GM18508 (cell line): ENCODE measurements around the gene POLR1H.
A peak's percentile ranks its signal among the peaks of the same experiment; 100 is the strongest.

ENCODE experiments used
- ATAC-seq: cut with Tn5 transposase; IDR thresholded peaks from one replicate; pipeline ENCODE4 v1.9.1; 2021; ENCODE audit warnings: moderate number of reproducible peaks; ENCODE audit not compliant: insufficient read depth, unreplicated experiment

The POLR1H gene

GRCh38 chr6:30092852-30093543 is 31.9 kb downstream of the POLR1H start:
- no peak for ATAC-seq

DNA sequence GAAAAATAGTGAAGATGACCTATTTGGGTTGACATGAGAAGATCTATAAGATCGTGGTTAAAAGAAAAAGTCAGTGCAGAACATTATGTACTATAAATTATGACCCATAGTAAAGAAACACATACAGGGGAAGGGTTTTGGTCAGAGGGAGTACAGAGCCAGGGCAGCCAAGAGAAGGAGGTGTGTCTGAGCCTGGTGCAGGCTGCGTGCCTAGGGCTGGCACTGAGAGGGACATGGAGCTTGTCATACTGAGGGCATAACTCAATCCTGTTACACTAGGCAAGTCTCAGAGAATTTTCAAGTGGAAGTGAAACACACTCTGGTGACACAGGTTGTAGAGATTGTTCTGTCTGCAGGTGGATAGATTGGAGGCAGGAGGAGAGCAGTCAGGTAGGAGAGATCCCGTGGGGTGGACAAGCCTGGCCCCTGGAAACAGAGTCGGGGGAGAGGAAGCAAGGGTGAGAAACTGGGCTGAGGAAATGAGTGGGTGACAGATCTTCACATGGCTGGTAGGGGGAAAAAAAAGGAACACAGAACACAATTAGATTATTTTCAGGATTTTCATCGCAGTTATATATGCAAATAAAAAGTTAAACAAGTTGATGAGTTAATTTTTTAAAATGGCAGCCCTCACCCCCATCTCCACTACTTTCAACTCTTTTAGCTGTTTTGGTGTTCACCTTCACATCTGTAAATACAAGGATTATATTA is 33.0 kb downstream of the POLR1H start:
- no peak for ATAC-seq

DNA sequence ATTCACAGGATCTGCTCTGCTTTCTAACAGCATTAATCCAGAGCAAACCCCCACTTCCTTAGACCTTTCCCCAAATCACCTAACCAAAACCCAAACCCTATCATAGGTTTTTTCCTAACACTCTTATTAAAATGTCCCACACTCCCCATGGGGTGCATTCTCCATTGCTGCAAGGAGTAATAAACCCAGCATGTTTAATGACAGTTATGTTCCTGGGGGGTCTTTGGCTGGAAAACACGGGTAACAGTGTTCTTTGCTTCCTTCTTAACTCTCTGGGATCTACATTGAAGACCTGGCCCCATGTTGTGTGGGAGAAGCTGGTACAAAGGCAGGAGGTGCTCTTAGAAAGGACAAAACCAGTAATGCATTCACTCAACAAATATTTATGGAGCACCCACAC is 35.8 kb downstream of the POLR1H start:
- ATAC-seq: no peak

GRCh38 chr6:30097902-30098768 is 37.1 kb downstream of the POLR1H start:
- ATAC-seq: no peak

GRCh38 chr6:30100154-30100553 is 39.1 kb downstream of the POLR1H start:
- ATAC-seq: no peak

DNA sequence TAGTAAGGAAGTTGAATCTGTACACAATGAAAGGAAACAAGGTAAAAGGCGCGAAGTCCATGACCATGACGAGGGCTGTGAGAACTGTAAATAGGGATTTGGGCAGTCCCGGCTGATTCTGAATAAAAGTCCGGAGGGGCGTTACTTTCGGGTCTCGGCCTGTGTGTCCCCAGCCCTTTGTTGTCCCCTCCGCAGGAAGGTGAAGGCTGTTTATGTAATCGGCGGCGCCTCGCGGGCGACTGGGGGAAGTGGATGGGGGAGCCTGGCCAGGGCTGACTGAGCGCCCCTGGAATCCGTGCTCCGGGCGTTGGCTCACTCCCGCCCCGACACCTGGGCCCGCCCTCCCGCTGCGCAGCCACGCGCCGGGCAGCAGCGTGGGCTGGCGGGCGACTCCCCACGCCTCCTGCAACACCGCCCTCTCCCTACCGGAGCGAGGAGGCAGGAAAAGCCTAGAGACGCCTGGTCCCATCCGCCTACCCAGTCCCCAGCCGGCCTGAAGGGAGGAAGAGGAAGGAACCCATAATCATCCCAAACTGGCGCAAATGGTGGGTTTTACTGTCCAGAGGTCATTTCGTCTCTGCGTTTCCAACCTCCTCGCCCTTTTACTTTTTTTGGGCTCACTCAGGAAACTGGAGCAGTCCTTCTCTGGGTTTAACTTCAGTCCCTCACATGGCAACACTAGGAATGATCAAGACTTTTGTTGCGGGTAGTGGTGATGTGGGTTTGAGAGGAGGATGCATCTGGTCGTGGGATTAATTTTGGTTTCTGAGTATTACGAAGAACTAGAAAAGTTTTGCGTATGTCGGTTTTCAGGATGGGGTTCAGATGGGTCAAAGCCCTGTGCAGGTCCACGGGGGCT is 39.7 kb downstream of the POLR1H start:
- no peak for ATAC-seq

DNA sequence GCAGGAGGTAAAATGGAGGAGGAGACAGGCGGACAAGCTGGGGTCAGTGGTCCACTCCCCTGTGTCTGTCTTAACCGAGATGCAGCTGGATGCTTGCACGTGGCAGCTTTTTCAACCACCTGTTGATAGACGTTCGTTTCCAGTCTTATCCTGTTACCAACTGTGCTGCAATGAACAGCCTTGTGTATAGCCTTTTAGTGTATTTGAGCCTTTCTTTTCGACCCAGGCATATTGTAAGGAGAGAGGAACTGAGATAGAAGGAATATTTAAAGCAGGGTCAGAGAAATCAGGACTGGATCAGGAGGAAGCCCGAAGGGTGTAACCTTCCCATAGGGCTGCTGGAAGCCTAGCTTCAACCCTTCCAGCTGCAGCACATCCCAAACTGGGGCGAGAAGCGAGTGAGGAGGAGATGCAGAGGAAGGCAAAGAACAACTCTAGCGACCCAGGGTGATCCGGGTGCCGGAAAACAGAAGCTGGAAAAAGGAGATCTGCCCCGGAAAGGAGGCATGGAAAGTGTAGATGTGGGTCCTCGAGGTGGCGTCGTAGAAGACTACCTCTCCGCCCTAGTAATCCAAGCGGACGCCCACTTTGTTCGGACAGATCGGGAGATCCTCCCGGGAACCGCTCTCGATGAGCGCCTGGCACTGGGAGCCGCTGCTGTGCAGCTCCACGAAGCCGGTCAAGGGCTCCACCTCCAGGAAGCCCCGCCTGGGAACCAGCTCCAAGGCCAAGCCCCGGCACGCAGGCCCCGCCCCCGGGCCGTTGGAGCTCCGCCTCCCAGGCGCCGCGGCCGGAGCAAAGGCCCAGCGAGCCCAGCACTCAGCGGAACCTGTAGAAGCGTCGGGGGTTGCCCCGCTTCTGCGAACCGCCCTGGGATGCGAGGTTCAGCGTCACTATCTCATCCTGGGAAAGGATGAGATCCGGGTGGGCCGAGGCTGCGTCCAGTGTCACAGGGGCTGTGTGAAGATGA is 40.7 kb downstream of the POLR1H start:
- no peak for ATAC-seq

- no peak for ATAC-seq
Observed at GRCh38 chr6:30102414-30102969, 41.4 kb downstream of the POLR1H start.

- ATAC-seq: peak; percentile 71
Observed at GRCh38 chr6:30102970-30103871, 42.2 kb downstream of the POLR1H start.

- no peak for ATAC-seq
Observed at GRCh38 chr6:30103872-30104179, 42.8 kb downstream of the POLR1H start.

- no peak for ATAC-seq
Observed at GRCh38 chr6:30104661-30105060, 43.6 kb downstream of the POLR1H start.

- ATAC-seq: no peak
Observed at GRCh38 chr6:30111266-30111856, 50.3 kb downstream of the POLR1H start.

DNA sequence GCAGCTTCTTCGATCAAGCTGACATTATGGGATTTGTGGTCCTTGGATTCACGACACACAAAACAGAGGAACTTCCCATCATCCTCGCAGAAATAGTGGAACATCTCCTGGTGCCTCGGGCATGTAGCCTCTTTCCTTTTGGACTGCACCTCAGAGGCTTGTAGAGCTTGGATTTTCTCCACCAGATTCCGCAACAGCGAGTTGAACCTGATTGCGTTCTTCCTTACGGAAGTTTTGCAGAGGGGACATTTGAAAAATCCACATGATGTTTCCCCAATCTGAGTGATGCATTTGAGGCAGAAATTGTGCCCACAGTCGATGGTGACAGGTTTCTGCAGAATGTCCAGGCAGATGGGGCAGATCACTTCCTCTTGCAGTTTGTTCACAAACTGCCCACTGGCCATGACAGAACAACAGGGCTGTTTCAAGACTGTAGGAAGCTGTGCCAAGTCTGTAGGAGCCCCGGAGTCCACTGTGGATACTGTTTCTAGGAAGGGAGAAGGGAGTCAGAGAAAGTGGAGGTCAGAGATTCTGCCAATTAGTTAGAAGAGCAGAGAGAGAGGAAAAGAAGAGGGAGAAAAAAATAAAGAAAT is 51.4 kb downstream of the POLR1H start:
- ATAC-seq: no peak

- no peak for ATAC-seq
Observed at GRCh38 chr6:30113003-30113759, 52.1 kb downstream of the POLR1H start, which contains the start of gene TRIM31. TRIM31 (minus strand) TSS chr6:30113090; CDS start chr6:30112805, 285 bp downstream.

- ATAC-seq: no peak
Observed at GRCh38 chr6:30113841-30114240, 52.8 kb downstream of the POLR1H start.
